Endothelial cell (in vitro differentiated cells): ENCODE results near the gene NCBP3. TPM values are rescaled to one million over a fixed set of nuclear protein-coding genes. Genes with fewer than 3 reads are reported as not detected.
A peak's percentile ranks its signal among the peaks of the same experiment; 100 is the strongest.

Experiments
- DNase-seq: peaks from one replicate; pipeline ENCODE4 v3.0.0; 2021; ENCODE audit warnings: low spot score
- H3K27ac Mint-ChIP-seq: one replicate; pipeline ENCODE4 v1.8.0; 2021; ENCODE audit warnings: mixed read lengths, inconsistent platforms; ENCODE audit not compliant: unreplicated experiment
- H3K27me3 Mint-ChIP-seq: one replicate; pipeline ENCODE4 v1.8.0; 2021; ENCODE audit warnings: mild to moderate bottlenecking, moderate library complexity, mixed read lengths, inconsistent platforms; ENCODE audit not compliant: unreplicated experiment
- H3K36me3 Mint-ChIP-seq: one replicate; pipeline ENCODE4 v1.8.0; 2021; ENCODE audit warnings: mild to moderate bottlenecking, low read depth, mixed read lengths, inconsistent platforms; ENCODE audit not compliant: unreplicated experiment
- H3K4me1 Mint-ChIP-seq: one replicate; pipeline ENCODE4 v1.8.0; 2021; ENCODE audit warnings: mild to moderate bottlenecking, mixed read lengths, inconsistent platforms; ENCODE audit not compliant: unreplicated experiment
- H3K4me3 Mint-ChIP-seq: one replicate; pipeline ENCODE4 v1.8.0; 2021; ENCODE audit warnings: mild to moderate bottlenecking, mixed read lengths, inconsistent platforms; ENCODE audit not compliant: unreplicated experiment
- H3K9me3 Mint-ChIP-seq: one replicate; pipeline ENCODE4 v1.8.0; 2021; ENCODE audit warnings: mixed read lengths, inconsistent platforms; ENCODE audit not compliant: unreplicated experiment
- CTCF ChIP-seq: fragments of 200-600 bp; sonication (generic); IDR thresholded peaks from one replicate; pipeline ENCODE4 v1.5.0; 2021; ENCODE audit warnings: antibody characterized with exemption; ENCODE audit not compliant: unreplicated experiment
- total RNA-seq: library from RNA; stranded (reverse); fragmentation: NEBNext Ultra II Directional; extraction: Animal tissue kit (Norgen Biotek cat#: 25700); gene quantifications from one replicate; pipeline ENCODE4 v1.2.1, GENCODE V29; 2021; ENCODE audit not compliant: unreplicated experiment

NCBP3 gene
- total RNA-seq, 1 donor from 2014 or later: 84.4 TPM

- H3K36me3 Mint-ChIP-seq: peaks cover 4% of the 10 kb centered on the region
- H3K9me3 Mint-ChIP-seq: no peaks in the 10 kb centered on the region
- peaks cover 6% of the 10 kb centered on the region for H3K4me1 Mint-ChIP-seq
- peaks cover 3% of the 10 kb centered on the region for H3K27me3 Mint-ChIP-seq
- TF ChIP-seq CTCF: no peak
- H3K27ac Mint-ChIP-seq: no peak overlapping the region
- H3K4me3 Mint-ChIP-seq: no peak overlapping the region
- DNase-seq: no peak
Observed at GRCh38 chr17:3772764-3773163, 73.3 kb downstream of the NCBP3 start.

- H3K27ac Mint-ChIP-seq: peak overlapping the region; percentile 50
- H3K4me3 Mint-ChIP-seq: no peak overlapping the region
- no peaks in the 10 kb centered on the region for H3K9me3 Mint-ChIP-seq
- peaks cover 6% of the 10 kb centered on the region for H3K36me3 Mint-ChIP-seq
- TF ChIP-seq CTCF: no peak
- peaks cover 6% of the 10 kb centered on the region for H3K4me1 Mint-ChIP-seq
- peaks cover 3% of the 10 kb centered on the region for H3K27me3 Mint-ChIP-seq
- DNase-seq: no peak
Observed at GRCh38 chr17:3771140-3771539, 74.9 kb downstream of the NCBP3 start.

GRCh38 chr17:3770466-3770865 is 75.6 kb downstream of the NCBP3 start:
- Mint-ChIP-seq H3K9me3 (no peaks in the 10 kb centered on the region), H3K4me1 (peaks cover 6% of the 10 kb centered on the region), H3K36me3 (peaks cover 6% of the 10 kb centered on the region), H3K27me3 (peaks cover 3% of the 10 kb centered on the region), H3K4me3 (no peak overlapping the region), H3K27ac (no peak overlapping the region)
- no peak for DNase-seq
- no peak for TF ChIP-seq CTCF

- peaks cover 6% of the 10 kb centered on the region for H3K4me1 Mint-ChIP-seq
- no peaks in the 10 kb centered on the region for H3K9me3 Mint-ChIP-seq
- H3K27me3 Mint-ChIP-seq: peaks cover 3% of the 10 kb centered on the region
- peaks cover 6% of the 10 kb centered on the region for H3K36me3 Mint-ChIP-seq
- no peak overlapping the region for H3K27ac Mint-ChIP-seq
- no peak for TF ChIP-seq CTCF
- no peak for DNase-seq
- no peak overlapping the region for H3K4me3 Mint-ChIP-seq
Observed at GRCh38 chr17:3768769-3769168, 77.3 kb downstream of the NCBP3 start.

GRCh38 chr17:3768341-3768740 is 77.7 kb downstream of the NCBP3 start:
- no peak for TF ChIP-seq CTCF
- peaks cover 6% of the 10 kb centered on the region for H3K4me1 Mint-ChIP-seq
- DNase-seq: no peak
- peaks cover 3% of the 10 kb centered on the region for H3K27me3 Mint-ChIP-seq
- H3K27ac Mint-ChIP-seq: no peak overlapping the region
- H3K4me3 Mint-ChIP-seq: no peak overlapping the region
- H3K36me3 Mint-ChIP-seq: peaks cover 6% of the 10 kb centered on the region
- no peaks in the 10 kb centered on the region for H3K9me3 Mint-ChIP-seq
